Progenitor cell of endocrine pancreas (in vitro differentiated cells): ENCODE results near the gene UBXN2A. TPM values are rescaled to one million over a fixed set of nuclear protein-coding genes. Genes with fewer than 3 reads are reported as not detected.

ENCODE experiments used
- DNase-seq: peaks from one replicate; pipeline ENCODE4 v3.0.0; 2021; ENCODE audit warnings: low spot score; ENCODE audit not compliant: unreplicated experiment
- H3K27ac Mint-ChIP-seq: 2 replicates; pipeline ENCODE4 v1.8.0; 2021; ENCODE audit warnings: mild to moderate bottlenecking, moderate library complexity, mixed read lengths
- H3K27me3 Mint-ChIP-seq: 2 replicates; pipeline ENCODE4 v1.8.0; 2021; ENCODE audit warnings: mixed read lengths
- H3K36me3 Mint-ChIP-seq: 2 replicates; pipeline ENCODE4 v1.8.0; 2022; ENCODE audit warnings: mixed read lengths; ENCODE audit not compliant: insufficient read depth
- H3K4me1 Mint-ChIP-seq: 2 replicates; pipeline ENCODE4 v1.8.0; 2021; ENCODE audit warnings: low read depth, mixed read lengths
- H3K4me3 Mint-ChIP-seq: 2 replicates; pipeline ENCODE4 v1.8.0; 2021; ENCODE audit warnings: low read depth, mild to moderate bottlenecking, moderate library complexity, mixed read lengths
- H3K9me3 Mint-ChIP-seq: 2 replicates; pipeline ENCODE4 v1.8.0; 2021; ENCODE audit warnings: low read depth, mixed read lengths
- CTCF ChIP-seq: fragments of 200-600 bp; sonication (generic); IDR thresholded peaks from one replicate; pipeline ENCODE4 v1.5.0; 2021; ENCODE audit warnings: antibody characterized with exemption, mild to moderate bottlenecking; ENCODE audit not compliant: unreplicated experiment
- total RNA-seq: library from RNA; stranded (reverse); gene quantifications from 2 replicates; pipeline ENCODE4 v1.2.1, GENCODE V29; 2021

Gene UBXN2A
- total RNA-seq, 1 donor from 2014 or later, result 24.1 TPM

- TF ChIP-seq CTCF, result no peak
- Mint-ChIP-seq H3K36me3 (peaks cover 4% of the 10 kb centered on the region), H3K27ac (peak overlapping the region; percentile 74), H3K27me3 (no peaks in the 10 kb centered on the region), H3K4me1 (peaks cover 9% of the 10 kb centered on the region), H3K9me3 (no peaks in the 10 kb centered on the region), H3K4me3 (no peak overlapping the region)
- DNase-seq, result no peak
Observed at GRCh38 chr2:23916727-23917405, 23.4 kb upstream of the UBXN2A start.

- Mint-ChIP-seq H3K36me3 (no peaks in the 10 kb centered on the region), H3K4me3 (no peak overlapping the region), H3K9me3 (no peaks in the 10 kb centered on the region), H3K27me3 (no peaks in the 10 kb centered on the region), H3K27ac (no peak overlapping the region), H3K4me1 (peaks cover 16% of the 10 kb centered on the region)
- no peak for DNase-seq
- no peak for TF ChIP-seq CTCF
Observed at GRCh38 chr2:23918837-23919489, 21.3 kb upstream of the UBXN2A start.

GRCh38 chr2:23924589-23925359, 15.5 kb upstream of the UBXN2A start:
- no peaks in the 10 kb centered on the region for H3K9me3 Mint-ChIP-seq
- H3K36me3 Mint-ChIP-seq, result no peaks in the 10 kb centered on the region
- H3K4me1 Mint-ChIP-seq, result peaks cover 27% of the 10 kb centered on the region
- no peaks in the 10 kb centered on the region for H3K27me3 Mint-ChIP-seq
- DNase-seq, result no peak
- H3K4me3 Mint-ChIP-seq, result peak overlapping the region; percentile 96
- TF ChIP-seq CTCF, result no peak
- no peak overlapping the region for H3K27ac Mint-ChIP-seq

GRCh38 chr2:23925702-23926289, 14.5 kb upstream of the UBXN2A start:
- Mint-ChIP-seq H3K4me3 (peak overlapping the region; percentile 96), H3K27ac (peak overlapping the region; percentile 100), H3K9me3 (no peaks in the 10 kb centered on the region), H3K36me3 (peaks cover 2% of the 10 kb centered on the region), H3K4me1 (peaks cover 27% of the 10 kb centered on the region), H3K27me3 (no peaks in the 10 kb centered on the region)
- no peak for DNase-seq
- no peak for TF ChIP-seq CTCF

GRCh38 chr2:23926290-23926749, 13.9 kb upstream of the UBXN2A start:
- DNase-seq, result peak; percentile 36
- no peak for TF ChIP-seq CTCF
- H3K27me3 Mint-ChIP-seq, result no peaks in the 10 kb centered on the region
- peaks cover 26% of the 10 kb centered on the region for H3K4me1 Mint-ChIP-seq
- peak overlapping the region; percentile 100 for H3K27ac Mint-ChIP-seq
- H3K4me3 Mint-ChIP-seq, result peak overlapping the region; percentile 96
- peaks cover 4% of the 10 kb centered on the region for H3K36me3 Mint-ChIP-seq
- H3K9me3 Mint-ChIP-seq, result no peaks in the 10 kb centered on the region
